ENCODE measurements around the gene GFM1. TPM values are rescaled to one million over a fixed set of nuclear protein-coding genes. Genes with fewer than 3 reads are reported as not detected.
A peak's percentile ranks its signal among the peaks of the same experiment; 100 is the strongest.

The GFM1 gene
- total and polyA plus RNA-seq, 2 experiments from 2014 or later = 24.5 to 59.9 TPM

DNA sequence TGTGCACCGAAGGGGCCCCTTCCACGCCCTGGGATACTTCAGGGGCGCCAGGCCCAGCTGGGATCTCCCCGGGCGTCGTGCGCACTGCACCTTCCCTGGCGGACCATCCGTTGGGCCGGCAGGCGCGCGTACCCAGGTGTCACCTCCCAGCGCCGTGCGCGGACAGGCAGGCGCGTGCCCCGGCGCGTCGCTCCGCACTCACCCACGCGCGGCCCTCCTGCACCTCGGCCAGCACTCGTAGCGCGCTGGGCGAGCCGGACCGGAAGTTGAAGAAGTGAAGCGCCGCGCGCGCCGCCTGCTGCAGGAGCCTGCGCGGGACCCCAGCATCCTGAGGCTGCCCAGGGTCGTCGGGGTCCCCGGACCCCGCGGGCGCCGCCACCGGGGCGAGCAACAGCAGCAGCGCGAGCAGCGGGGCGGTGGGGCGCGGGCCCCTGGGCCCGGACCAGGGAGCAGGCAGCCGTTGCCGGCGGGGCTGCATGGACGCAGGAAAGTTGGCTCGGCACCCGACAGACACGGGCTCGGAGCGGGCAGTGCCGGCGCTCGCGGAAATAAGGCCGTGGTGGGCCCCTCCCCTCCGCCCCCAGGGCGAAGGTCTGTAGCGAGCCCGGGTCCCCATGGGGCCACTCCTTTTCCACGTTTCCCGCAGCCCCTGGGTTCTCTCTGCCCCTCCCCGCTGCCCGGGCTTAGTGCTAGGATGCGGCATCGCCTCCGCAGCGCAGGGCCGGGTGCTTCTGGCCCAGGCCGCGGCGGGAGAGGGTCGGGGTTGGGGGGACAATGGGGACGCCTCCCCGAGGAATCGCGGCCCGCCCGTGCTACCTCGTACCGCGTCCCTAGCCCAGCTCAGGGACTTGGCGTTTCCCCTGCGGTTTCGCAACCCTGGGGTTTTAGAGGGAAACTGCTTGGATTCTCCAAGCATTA is 87.9 kb downstream of the GFM1 start, which contains the start of gene RARRES1:
Gene RARRES1, minus strand, starts transcription at position 520 of the 918 bp plus-strand sequence. Its CDS starts 42 bp downstream, at position 478.
- TF ChIP-seq ZNF462 (CRISPR knock-in tag; IDR thresholded peaks at IDR 0.05) = no peak
- TF ChIP-seq, protein P1, sequence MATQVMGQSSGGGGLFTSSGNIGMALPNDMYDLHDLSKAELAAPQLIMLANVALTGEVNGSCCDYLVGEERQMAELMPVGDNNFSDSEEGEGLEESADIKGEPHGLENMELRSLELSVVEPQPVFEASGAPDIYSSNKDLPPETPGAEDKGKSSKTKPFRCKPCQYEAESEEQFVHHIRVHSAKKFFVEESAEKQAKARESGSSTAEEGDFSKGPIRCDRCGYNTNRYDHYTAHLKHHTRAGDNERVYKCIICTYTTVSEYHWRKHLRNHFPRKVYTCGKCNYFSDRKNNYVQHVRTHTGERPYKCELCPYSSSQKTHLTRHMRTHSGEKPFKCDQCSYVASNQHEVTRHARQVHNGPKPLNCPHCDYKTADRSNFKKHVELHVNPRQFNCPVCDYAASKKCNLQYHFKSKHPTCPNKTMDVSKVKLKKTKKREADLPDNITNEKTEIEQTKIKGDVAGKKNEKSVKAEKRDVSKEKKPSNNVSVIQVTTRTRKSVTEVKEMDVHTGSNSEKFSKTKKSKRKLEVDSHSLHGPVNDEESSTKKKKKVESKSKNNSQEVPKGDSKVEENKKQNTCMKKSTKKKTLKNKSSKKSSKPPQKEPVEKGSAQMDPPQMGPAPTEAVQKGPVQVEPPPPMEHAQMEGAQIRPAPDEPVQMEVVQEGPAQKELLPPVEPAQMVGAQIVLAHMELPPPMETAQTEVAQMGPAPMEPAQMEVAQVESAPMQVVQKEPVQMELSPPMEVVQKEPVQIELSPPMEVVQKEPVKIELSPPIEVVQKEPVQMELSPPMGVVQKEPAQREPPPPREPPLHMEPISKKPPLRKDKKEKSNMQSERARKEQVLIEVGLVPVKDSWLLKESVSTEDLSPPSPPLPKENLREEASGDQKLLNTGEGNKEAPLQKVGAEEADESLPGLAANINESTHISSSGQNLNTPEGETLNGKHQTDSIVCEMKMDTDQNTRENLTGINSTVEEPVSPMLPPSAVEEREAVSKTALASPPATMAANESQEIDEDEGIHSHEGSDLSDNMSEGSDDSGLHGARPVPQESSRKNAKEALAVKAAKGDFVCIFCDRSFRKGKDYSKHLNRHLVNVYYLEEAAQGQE (IDR thresholded peaks at IDR 0.05; ENCODE audit: unreplicated experiment) = no peak
- peak; percentile 36 for TF ChIP-seq POLR2AphosphoS5 (IDR thresholded peaks at IDR 0.05; ENCODE audit: low read depth)
- TF ChIP-seq CREB1 (CRISPR knock-in tag; IDR thresholded peaks at IDR 0.05; ENCODE audit: low read depth) = no peak
- TF ChIP-seq ZNF331 (CRISPR knock-in tag; IDR thresholded peaks at IDR 0.05; ENCODE audit: low read depth) = no peak
- no peak for TF ChIP-seq JUNB (IDR thresholded peaks at IDR 0.05; ENCODE audit: unreplicated experiment)
- TF ChIP-seq ZNF114 (CRISPR knock-in tag; IDR thresholded peaks at IDR 0.05) = no peak
- TF ChIP-seq EZH2 (IDR thresholded peaks at IDR 0.05; ENCODE audit: low read depth, unreplicated experiment) = peak; percentile 16
- TF ChIP-seq CTCF (conservative IDR thresholded peaks at IDR 0.05; ENCODE audit: low read depth in 2 of 2) = 0 out of 4 replicates have a peak, but pooled peaks of 1 of the 2 experiments have one; percentile 8
- no peak for TF ChIP-seq NANOG (IDR thresholded peaks at IDR 0.05; ENCODE audit: borderline replicate concordance)
- no peak for TF ChIP-seq EZH2phosphoT487 (IDR thresholded peaks at IDR 0.05; ENCODE audit: unreplicated experiment)
- TF ChIP-seq, protein P2, sequence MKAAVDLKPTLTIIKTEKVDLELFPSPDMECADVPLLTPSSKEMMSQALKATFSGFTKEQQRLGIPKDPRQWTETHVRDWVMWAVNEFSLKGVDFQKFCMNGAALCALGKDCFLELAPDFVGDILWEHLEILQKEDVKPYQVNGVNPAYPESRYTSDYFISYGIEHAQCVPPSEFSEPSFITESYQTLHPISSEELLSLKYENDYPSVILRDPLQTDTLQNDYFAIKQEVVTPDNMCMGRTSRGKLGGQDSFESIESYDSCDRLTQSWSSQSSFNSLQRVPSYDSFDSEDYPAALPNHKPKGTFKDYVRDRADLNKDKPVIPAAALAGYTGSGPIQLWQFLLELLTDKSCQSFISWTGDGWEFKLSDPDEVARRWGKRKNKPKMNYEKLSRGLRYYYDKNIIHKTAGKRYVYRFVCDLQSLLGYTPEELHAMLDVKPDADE (IDR thresholded peaks at IDR 0.05) = no peak; the same call in 1 of the 2 replicates
- TF ChIP-seq STAT1 (IDR thresholded peaks at IDR 0.05; ENCODE audit: unreplicated experiment) = no peak
- H3K4me1 ChIP-seq (ENCODE audit: insufficient read depth) = peaks cover 7% of the 10 kb centered on the region; the same call in 1 of the 2 replicates
- H3K36me3 Mint-ChIP-seq (ENCODE audit: low read depth) = peaks cover 5% of the 10 kb centered on the region; the same call in 1 of the 3 replicates
- H2AFZ ChIP-seq = peak within 1 kb of the TSS; percentile 99
- peaks cover 30% of the 10 kb centered on the region for H3K27me3 ChIP-seq (ENCODE audit: insufficient read depth)
- H3K27ac Mint-ChIP-seq = no peak within 1 kb of the TSS
- no peaks in the 10 kb centered on the region for H3K9me2 ChIP-seq (ENCODE audit: insufficient read depth)
- no peaks in the 10 kb centered on the region for H3K36me3 ChIP-seq (ENCODE audit: insufficient read depth)
- peak within 1 kb of the TSS; percentile 81 for H3K4me3 ChIP-seq
- H3K4me3 Mint-ChIP-seq = peak within 1 kb of the TSS; percentile 74
- peaks cover 4% of the 10 kb centered on the region; the same call in 2 of the 3 replicates for H3K9me3 Mint-ChIP-seq
- peaks cover 16% of the 10 kb centered on the region for H3K27me3 Mint-ChIP-seq (ENCODE audit: insufficient read depth, low read depth, poor library complexity)
- peak; percentile 79 for DNase-seq (ENCODE audit: low spot score)
- peaks cover 2% of the 10 kb centered on the region; the same call in 2 of the 3 replicates for H3K4me1 Mint-ChIP-seq
- H3F3A ChIP-seq (replicated peaks; ENCODE audit: low read depth) = no peaks in the 10 kb centered on the region
- peak; percentile 69 for ATAC-seq
- H3K27ac ChIP-seq (ENCODE audit: low read depth) = no peak within 1 kb of the TSS
- peak within 1 kb of the TSS; percentile 97 for H3K4me2 ChIP-seq
- no peaks in the 10 kb centered on the region for H4K20me1 ChIP-seq (replicated peaks; ENCODE audit: insufficient read depth)
- H3K79me2 ChIP-seq (replicated peaks; ENCODE audit: insufficient read depth) = no peaks in the 10 kb centered on the region
